Measurements from ENCODE around the gene SP140.

The SP140 gene

GRCh38 chr2:230202430-230203109, 23.0 kb upstream of the SP140 start:
- peak overlapping the region; percentile 43; the same call in 1 of the 2 replicates for H3K9ac ChIP-seq (ENCODE audit: low read length)
- H3K9me2 ChIP-seq (replicated peaks; ENCODE audit: insufficient read depth, low read length): no peaks in the 10 kb centered on the region
- H3K9me3 ChIP-seq (replicated peaks; ENCODE audit: insufficient read depth, low read length): no peaks in the 10 kb centered on the region
- peak overlapping the region; percentile 71 for H2AFZ ChIP-seq (ENCODE audit: low read length)
- H3K27ac ChIP-seq (ENCODE audit: low read length): peak overlapping the region; percentile 67; the same call in 1 of the 2 replicates
- no peaks in the 10 kb centered on the region for H3K27me3 ChIP-seq (replicated peaks; ENCODE audit: insufficient read depth, low read length)
- DNase-seq: peak; percentile 76
- H3F3A ChIP-seq (ENCODE audit: insufficient read depth, low read length): peaks cover 8% of the 10 kb centered on the region
- peak overlapping the region; percentile 54 for H3K4me3 ChIP-seq (ENCODE audit: low read length)
- peak overlapping the region; percentile 85; the same call in 1 of the 2 replicates for H3K4me2 ChIP-seq (ENCODE audit: low read depth, low read length)
- no peaks in the 10 kb centered on the region for H4K20me1 ChIP-seq (ENCODE audit: insufficient read depth, low read length)
- peaks cover 17% of the 10 kb centered on the region for H3K4me1 ChIP-seq (ENCODE audit: low read length)
- H3K79me2 ChIP-seq (ENCODE audit: low read length): no peaks in the 10 kb centered on the region
- TF ChIP-seq EZH2phosphoT487 (IDR thresholded peaks at IDR 0.05; ENCODE audit: low read length): no peak
- TF ChIP-seq EZH2 (optimal IDR thresholded peaks at IDR 0.05; ENCODE audit: low read depth, low read length): no peak
- peak; percentile 60 for TF ChIP-seq CTCF (IDR thresholded peaks at IDR 0.05; ENCODE audit: low read length)
- no peaks in the 10 kb centered on the region for H3K36me3 ChIP-seq (replicated peaks; ENCODE audit: insufficient read depth, low read length)

GRCh38 chr2:230203110-230203676, 22.3 kb upstream of the SP140 start:
- peaks cover 17% of the 10 kb centered on the region for H3K4me1 ChIP-seq (ENCODE audit: low read length)
- peak overlapping the region; percentile 54 for H3K4me3 ChIP-seq (ENCODE audit: low read length)
- H3K36me3 ChIP-seq (replicated peaks; ENCODE audit: insufficient read depth, low read length): no peaks in the 10 kb centered on the region
- TF ChIP-seq CTCF (IDR thresholded peaks at IDR 0.05; ENCODE audit: low read length): no peak
- TF ChIP-seq EZH2 (optimal IDR thresholded peaks at IDR 0.05; ENCODE audit: low read depth, low read length): no peak
- TF ChIP-seq EZH2phosphoT487 (IDR thresholded peaks at IDR 0.05; ENCODE audit: low read length): no peak
- H4K20me1 ChIP-seq (ENCODE audit: insufficient read depth, low read length): no peaks in the 10 kb centered on the region
- H3K9ac ChIP-seq (ENCODE audit: low read length): peak overlapping the region; percentile 43
- H3K4me2 ChIP-seq (ENCODE audit: low read depth, low read length): peak overlapping the region; percentile 85
- H3K27ac ChIP-seq (ENCODE audit: low read length): peak overlapping the region; percentile 67; the same call in 1 of the 2 replicates
- H3F3A ChIP-seq (ENCODE audit: insufficient read depth, low read length): peaks cover 8% of the 10 kb centered on the region
- H3K9me3 ChIP-seq (replicated peaks; ENCODE audit: insufficient read depth, low read length): no peaks in the 10 kb centered on the region
- no peaks in the 10 kb centered on the region for H3K9me2 ChIP-seq (replicated peaks; ENCODE audit: insufficient read depth, low read length)
- no peaks in the 10 kb centered on the region for H3K79me2 ChIP-seq (ENCODE audit: low read length)
- no peaks in the 10 kb centered on the region for H3K27me3 ChIP-seq (replicated peaks; ENCODE audit: insufficient read depth, low read length)
- H2AFZ ChIP-seq (ENCODE audit: low read length): peak overlapping the region; percentile 71
- DNase-seq: peak; percentile 88

- H3K36me3 ChIP-seq (replicated peaks; ENCODE audit: insufficient read depth, low read length): no peaks in the 10 kb centered on the region
- H3K9me3 ChIP-seq (replicated peaks; ENCODE audit: insufficient read depth, low read length): no peaks in the 10 kb centered on the region
- no peaks in the 10 kb centered on the region for H3K9me2 ChIP-seq (replicated peaks; ENCODE audit: insufficient read depth, low read length)
- H3K4me2 ChIP-seq (ENCODE audit: low read depth, low read length): no peak overlapping the region
- no peak for TF ChIP-seq EZH2 (optimal IDR thresholded peaks at IDR 0.05; ENCODE audit: low read depth, low read length)
- no peak for TF ChIP-seq CTCF (IDR thresholded peaks at IDR 0.05; ENCODE audit: low read length)
- no peak for TF ChIP-seq EZH2phosphoT487 (IDR thresholded peaks at IDR 0.05; ENCODE audit: low read length)
- H3F3A ChIP-seq (ENCODE audit: insufficient read depth, low read length): peaks cover 8% of the 10 kb centered on the region
- DNase-seq: no peak
- H2AFZ ChIP-seq (ENCODE audit: low read length): no peak overlapping the region
- no peaks in the 10 kb centered on the region for H4K20me1 ChIP-seq (ENCODE audit: insufficient read depth, low read length)
- no peaks in the 10 kb centered on the region for H3K27me3 ChIP-seq (replicated peaks; ENCODE audit: insufficient read depth, low read length)
- H3K4me3 ChIP-seq (ENCODE audit: low read length): no peak overlapping the region
- H3K27ac ChIP-seq (ENCODE audit: low read length): no peak overlapping the region; the same call in 1 of the 2 replicates
- peaks cover 17% of the 10 kb centered on the region for H3K4me1 ChIP-seq (ENCODE audit: low read length)
- H3K79me2 ChIP-seq (ENCODE audit: low read length): no peaks in the 10 kb centered on the region
- H3K9ac ChIP-seq (ENCODE audit: low read length): no peak overlapping the region
Measured at GRCh38 chr2:230205034-230205433, 20.5 kb upstream of the SP140 start.
